HG02571 (cell line): ENCODE results near the gene RNF145.

Experiments
- ATAC-seq: cut with Tn5 transposase; IDR thresholded peaks from one replicate; pipeline ENCODE4 v1.9.1; 2021; ENCODE audit warnings: mild to moderate bottlenecking, moderate library complexity; ENCODE audit not compliant: unreplicated experiment

RNF145 gene

DNA sequence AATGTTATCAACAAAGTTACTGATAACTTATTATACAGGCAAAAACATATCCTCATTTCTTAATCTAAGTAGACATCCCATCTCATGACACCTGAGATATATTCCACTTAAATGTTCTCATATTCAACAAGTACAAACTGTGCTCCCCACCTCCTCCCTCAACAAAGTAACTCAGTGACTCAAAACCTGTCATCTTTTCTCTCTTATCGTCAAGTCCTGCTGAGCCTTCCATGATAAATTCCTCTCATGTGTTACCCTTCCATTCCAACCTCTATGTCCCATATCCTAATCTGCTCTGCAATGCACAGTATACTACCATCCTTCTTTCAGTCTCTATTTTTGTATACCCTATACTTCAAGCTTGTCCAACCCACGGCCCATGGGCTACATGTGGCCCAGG, 13.6 kb downstream of the RNF145 start:
- ATAC-seq, result no peak

DNA sequence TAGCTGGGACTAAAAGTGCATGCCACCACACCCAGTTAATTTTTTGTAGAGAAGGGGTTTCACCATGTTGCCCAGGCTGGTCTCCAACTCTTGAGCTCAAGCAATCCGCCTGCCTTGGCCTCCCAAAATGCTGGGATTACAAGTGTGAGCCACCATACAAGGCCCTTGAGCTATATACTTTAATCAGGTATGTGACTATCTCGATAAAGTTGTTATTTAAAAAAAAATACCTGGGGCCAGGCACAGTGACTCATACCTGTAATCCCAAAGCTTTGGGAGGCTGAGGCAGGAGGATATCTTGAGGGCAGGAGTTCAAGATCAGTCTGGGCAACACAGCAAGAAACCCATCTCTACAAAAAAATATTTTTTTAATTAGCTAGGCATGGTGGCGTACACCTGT, 19.2 kb downstream of the RNF145 start:
- ATAC-seq, result no peak

DNA sequence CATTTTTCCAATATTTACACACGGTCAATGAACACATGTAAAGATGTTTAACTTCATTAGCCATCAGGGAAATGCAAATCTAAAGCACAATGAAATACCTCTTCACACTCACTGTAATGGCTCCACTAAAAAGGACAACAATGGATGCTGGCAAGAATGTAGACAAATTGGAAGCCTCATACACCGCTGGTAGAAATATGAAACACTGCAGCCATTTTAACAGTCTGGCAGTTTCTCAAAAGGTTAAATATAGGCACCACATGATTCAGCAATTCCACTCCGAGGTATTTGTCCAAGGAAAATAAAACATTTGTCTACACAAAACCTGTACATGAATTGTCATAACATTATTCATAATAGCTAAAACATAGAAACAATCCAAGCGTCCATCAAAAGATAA, 20.0 kb downstream of the RNF145 start:
- no peak for ATAC-seq

DNA sequence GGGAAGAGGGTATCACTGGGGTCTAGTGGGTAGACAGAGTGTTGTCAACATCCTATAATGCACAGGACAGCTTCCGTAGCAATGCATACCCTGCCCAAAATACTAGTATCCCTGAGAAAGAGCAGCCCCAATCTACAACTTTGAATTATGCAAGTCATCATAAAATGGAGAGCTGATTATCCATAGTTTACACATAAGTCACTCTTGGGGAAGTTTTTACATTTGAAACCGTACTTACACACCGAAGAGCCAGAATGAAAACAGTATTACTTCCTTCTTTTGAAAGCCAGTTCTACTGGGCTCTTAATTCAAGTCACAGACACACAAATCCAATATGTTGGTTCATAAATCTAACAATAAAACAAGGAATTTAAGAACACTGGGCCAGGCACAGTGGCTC, 21.6 kb downstream of the RNF145 start:
- ATAC-seq, result no peak

DNA sequence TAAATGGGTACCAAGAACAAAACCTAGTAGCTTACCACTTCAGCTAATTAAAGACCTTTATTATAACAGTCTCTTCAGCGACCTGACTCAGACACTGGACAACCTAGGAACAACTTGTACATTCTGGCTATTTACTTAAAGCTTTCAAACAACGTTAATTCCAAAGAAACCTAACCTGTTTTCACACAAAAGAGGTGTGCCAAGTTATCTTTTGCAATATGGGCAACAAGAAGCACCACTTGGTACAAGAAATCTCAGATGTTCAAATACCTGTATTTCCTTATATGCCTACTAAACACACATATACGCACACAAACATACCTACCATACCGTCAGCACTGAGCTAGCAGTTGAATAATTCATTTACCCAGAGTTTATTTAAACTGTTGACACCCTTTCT, 23.0 kb downstream of the RNF145 start:
- ATAC-seq, result no peak

DNA sequence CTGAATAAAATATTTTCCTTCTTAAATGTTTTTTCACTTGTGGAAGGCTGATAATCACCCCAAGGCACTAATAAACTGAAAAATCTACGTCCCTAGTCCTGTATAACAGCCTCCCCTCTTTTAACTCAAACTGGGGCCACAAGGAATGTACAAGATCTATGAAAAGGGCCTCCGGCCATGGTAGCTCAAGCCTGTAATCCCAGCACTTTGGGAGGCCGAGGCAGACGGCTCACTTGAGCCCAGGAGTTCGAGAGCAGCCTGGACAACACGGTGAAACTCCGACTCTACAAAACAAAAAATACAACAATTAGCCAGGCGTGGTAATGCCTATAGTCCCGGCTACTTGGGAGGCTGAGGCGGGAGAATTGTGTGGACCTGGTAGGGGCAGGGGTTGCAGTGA, 23.6 kb downstream of the RNF145 start:
- no peak for ATAC-seq

DNA sequence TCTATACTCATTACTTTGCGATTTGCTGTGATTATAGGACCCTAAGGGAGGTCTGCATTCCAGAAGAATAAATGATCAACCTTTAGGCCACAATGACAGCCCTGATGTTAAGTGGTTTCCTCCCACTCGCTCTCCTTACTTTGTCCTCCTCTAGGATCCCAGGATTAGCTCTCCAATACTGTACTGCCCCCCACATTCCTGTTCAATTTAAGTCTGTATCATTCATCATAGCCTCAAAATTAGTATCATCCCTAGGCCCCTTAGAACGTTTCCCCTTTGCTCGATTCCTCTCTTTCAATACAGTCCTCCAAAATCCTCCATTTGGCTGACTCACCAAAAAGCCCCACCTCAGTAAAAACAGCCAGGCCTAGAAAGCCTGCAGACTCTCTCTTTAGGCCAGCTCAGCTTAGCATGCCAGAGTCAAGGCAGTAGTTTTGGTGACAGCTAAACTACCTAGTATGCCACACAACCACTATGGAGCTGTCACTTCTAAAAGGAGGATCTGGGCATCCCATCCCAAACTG, 24.4 kb downstream of the RNF145 start:
- ATAC-seq, result no peak

DNA sequence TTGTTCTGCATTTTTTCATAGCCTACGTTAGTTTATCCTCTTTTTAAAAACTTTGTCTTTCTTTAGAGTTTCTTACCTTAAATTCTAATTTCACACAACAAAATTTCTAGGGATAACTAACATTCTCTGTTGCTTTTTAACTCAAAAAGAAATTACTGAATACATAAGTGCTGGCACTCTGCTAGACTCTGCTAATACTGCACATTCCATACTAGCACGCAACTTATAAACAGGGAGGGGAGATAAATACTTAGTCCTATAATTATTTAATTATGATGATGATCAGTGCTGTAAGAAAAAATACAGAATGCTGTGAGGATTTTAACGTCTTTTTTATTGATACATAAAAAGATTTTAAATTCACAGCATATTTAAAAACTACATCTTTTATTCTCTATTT, 25.1 kb downstream of the RNF145 start:
- no peak for ATAC-seq

DNA sequence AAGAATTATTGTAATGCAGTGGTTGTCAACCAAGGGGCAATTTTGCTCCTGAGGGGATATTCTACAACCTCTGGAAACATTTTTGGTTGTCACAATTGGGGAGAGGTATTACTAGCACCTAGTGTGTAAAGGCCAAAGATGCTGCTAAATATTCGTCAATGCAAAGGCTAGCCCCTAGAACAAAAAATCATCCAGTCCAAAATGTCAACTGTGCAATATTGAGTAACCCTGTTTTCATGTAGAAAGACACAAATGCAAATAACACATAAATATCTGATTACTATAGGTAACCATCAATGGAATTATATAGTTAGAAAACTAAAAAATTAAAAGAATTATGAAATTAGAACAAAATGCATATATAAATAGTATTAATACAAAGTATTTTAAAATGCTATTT, 26.1 kb downstream of the RNF145 start:
- no peak for ATAC-seq

DNA sequence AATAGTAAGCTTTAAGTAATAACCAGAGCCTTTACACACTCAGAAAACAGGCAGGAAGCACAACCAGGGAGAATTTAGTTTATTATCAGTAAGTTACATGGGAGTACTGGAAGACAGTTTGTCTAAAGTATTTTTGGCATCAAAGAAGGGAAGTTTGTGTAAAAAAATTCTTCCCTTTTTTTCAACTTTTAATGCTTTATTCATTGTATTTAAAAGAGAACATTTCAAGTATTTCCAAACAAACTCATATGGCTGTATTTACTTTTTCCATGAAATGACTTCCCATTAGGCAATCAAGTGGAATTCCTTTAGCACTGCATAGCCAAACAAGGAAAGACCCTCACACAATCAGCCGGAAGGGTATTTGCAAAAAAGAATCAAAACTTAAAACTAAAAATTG, 26.7 kb downstream of the RNF145 start:
- no peak for ATAC-seq

DNA sequence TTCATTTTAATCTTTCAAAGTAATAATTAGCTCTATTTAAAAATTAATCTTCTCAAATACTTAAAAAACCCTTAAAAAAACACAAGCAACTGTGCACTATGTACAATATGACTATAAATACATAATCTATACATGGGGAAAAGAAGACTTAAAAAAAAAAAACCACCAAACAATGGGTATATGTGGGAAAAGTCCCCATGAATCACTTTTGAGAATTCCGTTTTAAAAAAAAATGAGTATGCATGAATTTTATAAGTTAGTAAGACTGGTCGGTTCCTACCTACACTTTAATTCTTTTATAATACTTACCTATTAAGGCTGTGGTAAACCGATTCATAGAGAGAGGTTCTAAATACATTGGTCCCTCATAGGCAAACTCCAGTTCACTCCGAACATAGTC, 27.7 kb downstream of the RNF145 start:
- ATAC-seq, result no peak

DNA sequence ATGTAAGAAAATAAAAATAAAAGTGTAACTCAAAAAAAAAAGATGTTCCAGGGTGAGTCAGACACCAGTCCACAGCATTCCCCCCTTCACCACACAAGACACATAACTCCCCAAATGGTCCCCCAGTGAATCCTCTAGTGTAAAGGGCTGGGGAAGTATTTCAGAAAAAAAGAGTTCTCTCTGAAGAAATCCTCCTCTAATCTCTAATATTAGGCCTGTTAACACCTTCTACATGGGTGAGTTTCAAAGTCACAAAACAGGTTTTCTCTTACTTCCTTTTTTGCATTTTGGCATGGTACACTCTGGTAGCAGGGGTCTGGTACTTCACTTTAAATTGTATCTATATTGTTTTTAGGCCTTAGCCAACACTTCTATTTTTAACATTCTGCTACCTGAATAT, 28.2 kb downstream of the RNF145 start:
- ATAC-seq, result no peak

DNA sequence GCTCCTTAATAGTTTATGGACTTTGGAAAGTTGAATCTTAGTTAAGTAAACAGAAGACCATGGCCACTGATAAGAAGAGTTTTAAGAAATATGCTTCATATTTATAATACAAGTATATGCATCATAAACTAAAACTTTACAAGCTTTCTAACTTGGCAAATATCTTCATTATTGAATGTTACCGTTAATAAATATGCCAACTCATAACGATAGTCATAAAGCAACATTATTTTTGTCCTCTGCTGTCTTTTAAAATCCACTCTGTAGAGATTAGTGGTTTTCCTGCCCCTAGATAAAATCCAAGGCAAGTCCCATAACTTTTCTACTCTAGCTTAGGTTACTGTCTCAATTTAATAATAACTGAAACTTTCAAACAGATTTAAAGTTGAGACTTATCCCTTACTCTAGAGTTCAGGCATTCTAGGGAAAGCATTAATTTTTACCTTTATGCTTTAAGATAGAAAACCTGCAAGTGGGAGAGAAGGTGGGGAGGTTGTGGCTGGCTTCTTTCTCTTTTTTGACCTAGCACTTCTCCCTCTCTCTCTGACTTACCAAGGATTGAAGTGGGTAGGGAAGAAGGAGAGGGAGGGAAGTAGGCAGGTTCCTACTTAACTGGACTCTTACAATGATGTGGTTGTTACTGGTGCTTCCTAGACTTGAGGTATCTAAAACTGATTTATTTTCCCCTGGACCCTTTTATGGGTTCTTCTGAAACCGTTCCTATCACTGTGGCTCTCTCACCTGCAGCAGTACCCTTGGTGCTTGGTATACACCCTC, 29.6 kb downstream of the RNF145 start:
- no peak for ATAC-seq

DNA sequence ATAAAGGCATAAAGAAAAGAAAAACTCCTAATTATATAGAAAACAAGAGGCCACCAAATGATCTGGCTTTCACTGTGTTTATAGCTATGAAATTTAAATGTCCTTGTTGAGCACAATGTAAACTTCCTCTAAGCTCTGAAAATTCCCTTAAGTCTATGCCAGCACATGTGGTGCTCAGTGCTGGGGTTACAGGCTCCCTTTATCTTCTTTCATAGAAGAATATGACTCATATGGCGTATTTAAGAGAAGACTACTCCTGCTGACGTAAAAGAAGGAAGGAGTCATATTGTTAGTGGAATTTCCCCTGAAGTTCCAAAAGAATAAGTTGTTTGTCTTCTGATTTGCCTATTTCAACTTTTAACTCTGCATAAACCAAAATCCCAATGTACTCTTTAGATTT, 30.4 kb downstream of the RNF145 start:
- peak; percentile 72 for ATAC-seq

DNA sequence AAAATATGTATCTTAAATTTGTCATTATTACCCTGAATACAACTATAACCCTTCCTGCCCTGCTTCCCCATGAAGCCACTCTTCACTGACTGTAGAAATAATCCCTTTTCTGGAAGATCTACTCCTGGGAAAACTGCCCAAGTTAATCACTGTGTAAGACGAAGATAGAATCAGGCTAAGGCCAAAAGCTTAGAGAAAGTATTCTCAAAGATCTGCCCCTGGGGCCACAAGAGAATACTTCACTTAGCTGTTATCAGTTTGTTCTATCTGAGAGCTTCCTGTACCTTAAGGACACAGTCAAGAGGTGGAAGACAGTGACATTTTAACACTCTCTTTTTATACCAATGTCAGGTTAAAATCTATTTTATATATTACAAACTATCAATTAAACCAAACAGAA, 33.8 kb downstream of the RNF145 start:
- no peak for ATAC-seq

DNA sequence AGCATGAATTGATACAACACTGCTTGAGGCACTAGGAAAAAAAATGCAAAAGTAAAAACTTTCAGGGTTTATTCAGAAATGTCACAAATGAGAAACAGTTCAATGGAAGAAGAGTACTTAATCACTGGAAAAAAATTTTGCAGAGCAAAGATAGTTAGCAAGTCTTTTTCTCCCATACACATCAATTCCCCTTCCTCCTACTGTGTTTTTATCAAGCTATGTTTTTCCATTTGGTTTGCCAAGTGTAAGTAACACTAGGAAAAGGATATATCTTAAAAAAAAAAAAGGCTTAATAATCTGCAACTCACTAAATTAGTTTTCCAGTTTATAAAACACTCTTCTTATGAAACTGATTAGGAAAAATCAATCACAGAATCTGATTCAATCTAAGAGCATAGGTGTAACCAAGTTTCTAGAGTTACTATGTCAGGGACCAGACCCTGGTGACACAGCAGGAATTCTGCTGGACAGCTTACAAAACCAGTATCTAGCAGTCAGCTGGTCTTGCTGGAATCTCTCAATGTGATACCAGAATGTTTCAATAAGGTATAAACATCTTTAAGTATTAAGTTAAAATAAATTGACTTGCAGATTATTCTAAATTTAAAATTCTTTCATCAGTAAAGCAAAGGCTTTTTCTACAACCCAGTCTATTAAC, 34.7 kb downstream of the RNF145 start:
- ATAC-seq, result no peak

DNA sequence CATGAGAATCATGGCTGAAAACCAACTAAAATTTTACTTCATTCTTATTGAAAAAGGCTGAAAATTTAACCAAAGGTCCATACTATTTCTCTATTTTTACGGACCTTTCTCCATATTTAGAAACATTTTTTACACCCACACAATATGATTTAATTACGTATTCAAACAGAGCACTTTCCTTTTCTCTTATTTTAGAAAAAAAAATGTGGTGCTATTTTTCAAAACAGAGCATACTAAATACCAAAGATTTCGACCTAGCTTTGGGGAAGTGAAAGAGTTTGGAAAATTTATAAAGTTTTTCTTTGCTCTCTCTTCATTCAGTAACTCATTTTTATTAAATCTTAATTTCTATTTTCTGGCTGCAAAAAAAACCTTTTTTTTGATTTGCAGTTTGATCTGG, 38.1 kb downstream of the RNF145 start:
- ATAC-seq, result no peak

DNA sequence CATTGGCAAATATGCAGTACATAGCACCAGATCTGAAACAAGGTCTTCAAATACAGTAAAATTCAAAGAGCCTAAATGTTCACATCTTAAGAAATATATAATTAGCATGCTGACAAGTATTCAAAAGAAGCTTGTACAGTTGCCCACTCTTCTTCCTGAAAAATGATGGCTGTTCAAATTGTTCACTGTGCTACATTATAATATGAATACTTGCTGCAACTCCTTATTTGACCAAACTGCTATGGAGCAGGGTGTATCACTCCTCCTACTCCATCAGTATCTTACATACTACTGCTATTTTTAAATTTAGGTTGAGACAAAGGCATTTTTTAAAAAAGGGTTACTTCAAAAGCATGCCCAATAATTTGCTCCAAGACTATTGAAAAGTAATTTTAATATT, 39.3 kb downstream of the RNF145 start:
- no peak for ATAC-seq

DNA sequence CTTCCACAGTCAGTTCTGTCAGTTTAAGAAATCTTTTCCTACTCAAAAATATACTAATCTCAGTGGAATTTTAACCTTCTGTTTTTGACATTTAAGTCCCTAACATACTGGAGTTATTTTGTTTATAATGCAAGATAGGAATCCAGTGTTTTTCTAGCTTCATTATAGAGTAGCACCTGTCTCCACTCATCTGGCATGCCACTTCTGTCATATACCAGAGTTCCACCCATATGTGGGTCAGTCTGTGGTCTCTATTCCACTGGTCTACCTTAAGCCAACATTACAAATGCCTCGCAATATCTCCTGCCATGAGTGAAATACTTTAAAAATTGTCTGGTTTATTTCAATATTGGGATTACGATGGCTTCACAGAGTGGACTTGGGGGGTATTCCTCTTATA, 42.9 kb downstream of the RNF145 start:
- no peak for ATAC-seq

DNA sequence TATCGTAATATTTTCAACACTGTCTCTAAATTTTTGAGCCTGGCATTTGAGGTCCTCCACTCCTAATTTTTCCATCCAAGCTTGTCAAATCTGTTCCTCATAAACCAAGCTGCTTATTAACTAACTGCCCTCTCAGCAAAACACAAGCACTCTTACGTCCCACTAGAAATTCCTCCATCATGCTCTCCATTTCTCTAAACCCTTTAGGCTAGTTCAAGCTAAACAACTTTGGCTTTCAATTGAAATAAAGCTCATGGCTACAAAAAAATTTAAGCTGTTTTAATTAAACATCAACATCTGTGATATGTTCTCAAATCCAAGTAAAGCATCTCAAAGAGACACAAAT, 45.7 kb downstream of the RNF145 start:
- ATAC-seq, result no peak

DNA sequence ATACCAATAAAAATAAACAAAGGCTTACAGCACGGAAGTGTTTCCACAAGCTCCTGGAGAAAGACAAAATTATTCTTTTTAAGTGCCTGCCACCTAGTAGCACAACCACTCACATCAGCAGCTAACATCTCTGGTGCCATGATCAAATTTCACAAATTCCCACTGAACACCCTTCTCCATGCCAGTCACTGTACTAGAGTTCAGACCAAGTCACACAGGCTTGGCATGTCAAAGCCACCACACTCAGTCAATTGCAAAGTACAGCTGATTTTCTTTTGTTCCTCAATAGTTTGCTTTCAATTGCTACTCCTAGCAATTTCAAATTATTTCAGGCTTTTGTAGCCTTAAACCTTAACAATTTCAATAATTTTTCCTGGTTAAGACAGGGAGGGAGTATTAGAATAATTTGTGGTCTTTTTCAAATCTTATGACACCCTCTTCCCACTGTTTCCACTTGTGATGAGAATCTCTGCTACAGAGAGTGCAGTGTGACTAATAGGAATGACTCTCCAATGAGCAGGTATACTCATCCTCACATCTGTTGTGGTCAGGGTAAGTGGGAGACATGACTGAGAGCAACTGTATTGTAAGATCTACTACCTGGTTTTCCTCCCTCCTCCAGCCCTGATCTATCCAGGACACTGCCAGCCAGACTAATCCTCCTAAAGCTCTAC, 46.2 kb downstream of the RNF145 start:
- ATAC-seq, result no peak
